LNCaP clone FGC (cell line): ENCODE measurements around the gene MRM2.
A peak's percentile ranks its signal among the peaks of the same experiment; 100 is the strongest.

Source experiments
- DNase-seq: peaks from one replicate; pipeline ENCODE4 v3.0.0-alpha.2; 2011; ENCODE audit warnings: low read depth
- H3K4me3 ChIP-seq: 2 replicates; pipeline ENCODE4 v1.5.1; 2011; ENCODE audit warnings: mild to moderate bottlenecking, low read depth, low read length, control low read depth
- TF ChIP-seq, protein P1 (sequence below): IDR thresholded peaks from 2 replicates; pipeline ENCODE4 v1.5.1; 2012; ENCODE audit warnings: mild to moderate bottlenecking; ENCODE audit not compliant: control insufficient read depth, insufficient read depth; ENCODE audit errors: extremely low read depth

MRM2 gene

DNA sequence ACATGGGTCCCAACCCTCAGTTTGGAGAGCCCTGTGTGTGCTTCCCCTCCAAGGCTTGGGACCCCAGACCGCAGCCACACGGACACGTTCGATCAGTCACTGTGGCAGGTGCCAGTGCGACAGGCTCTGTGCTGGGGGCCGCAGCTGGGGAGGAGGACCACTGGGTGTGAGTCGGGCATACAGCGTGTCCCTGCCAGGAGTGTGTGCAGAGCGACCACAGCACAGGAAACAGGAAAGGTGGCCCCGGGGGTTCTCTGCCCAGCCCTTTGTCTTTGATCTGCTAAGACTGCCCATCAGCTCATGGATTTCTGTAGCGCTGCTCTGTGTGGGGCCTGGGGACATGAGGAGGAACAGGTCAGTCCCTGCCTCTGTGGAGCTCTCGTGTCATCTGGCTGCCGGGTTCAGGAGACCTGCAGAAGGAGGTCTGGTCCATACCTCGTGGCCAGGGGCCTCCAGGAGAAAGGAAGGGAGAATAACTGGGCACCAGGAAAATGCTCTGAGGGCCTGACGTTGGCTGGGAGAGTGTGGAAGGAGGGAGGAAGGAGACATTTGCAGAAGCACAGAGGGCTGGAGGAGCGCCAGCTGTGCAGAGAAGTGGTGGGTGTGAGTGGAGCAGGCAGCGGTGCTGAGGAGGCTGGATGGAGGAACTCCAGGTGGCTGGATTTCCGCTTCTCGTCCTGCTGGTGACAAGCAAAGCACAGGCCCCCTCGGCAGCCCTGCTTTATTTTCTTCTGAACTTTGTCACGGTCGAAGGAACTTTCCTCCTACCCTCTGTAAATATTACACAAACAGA lies 4.1 kb upstream of the MRM2 start:
- H3K4me3 ChIP-seq = no peak overlapping the region
- TF ChIP-seq, protein P1, sequence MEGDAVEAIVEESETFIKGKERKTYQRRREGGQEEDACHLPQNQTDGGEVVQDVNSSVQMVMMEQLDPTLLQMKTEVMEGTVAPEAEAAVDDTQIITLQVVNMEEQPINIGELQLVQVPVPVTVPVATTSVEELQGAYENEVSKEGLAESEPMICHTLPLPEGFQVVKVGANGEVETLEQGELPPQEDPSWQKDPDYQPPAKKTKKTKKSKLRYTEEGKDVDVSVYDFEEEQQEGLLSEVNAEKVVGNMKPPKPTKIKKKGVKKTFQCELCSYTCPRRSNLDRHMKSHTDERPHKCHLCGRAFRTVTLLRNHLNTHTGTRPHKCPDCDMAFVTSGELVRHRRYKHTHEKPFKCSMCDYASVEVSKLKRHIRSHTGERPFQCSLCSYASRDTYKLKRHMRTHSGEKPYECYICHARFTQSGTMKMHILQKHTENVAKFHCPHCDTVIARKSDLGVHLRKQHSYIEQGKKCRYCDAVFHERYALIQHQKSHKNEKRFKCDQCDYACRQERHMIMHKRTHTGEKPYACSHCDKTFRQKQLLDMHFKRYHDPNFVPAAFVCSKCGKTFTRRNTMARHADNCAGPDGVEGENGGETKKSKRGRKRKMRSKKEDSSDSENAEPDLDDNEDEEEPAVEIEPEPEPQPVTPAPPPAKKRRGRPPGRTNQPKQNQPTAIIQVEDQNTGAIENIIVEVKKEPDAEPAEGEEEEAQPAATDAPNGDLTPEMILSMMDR = no peak

DNA sequence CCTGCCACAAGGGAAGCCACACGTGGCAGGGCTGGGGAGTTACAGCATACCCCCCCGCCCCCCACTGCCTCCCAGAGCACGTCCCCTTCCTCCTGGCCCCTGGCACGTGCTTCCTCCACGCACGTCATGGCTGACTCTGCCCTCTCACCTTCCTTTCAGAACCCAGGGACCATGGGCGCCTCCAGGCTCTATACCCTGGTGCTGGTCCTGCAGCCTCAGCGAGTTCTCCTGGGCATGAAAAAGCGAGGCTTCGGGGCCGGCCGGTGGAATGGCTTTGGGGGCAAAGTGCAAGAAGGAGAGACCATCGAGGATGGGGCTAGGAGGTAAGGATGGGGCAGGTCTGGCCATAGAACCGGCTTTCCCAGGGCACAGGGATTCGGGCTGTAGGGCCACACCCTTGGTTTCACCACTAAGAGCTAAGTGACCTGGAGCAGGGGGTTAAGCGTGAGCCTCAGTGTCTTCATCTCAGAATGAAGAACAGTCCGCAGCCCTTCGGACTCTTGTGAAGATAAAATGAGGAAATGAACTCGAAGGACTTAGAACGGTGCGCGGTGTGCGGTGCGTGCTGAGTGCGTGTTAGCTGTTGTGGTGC lies 2.5 kb upstream of the MRM2 start:
- no peak for DNase-seq
- TF ChIP-seq, protein P1 = no peak
- no peak overlapping the region for H3K4me3 ChIP-seq

More for the DNA sequence above, 4.1 kb upstream of the MRM2 start:
- DNase-seq = no peak

DNA sequence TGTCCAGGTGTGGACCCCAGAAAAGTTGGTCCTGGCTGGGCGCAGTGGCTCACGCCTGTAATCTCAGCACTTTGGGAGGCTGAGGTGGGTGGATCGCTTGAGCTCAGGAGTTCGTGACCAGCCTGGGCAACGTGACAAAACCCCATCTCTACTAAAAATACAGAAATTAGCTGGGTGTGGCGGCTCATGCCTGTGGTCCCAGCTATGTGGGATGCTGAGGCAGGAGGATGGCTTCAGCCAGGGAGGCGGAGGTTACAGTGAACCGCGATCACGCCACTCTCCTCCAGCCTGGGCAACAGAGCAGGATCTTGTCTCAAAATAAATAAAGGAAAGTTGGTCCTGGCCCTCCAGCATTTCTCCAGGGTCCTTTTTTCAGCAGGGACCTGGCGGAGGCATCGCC lies 1.5 kb upstream of the MRM2 start:
- H3K4me3 ChIP-seq = peak overlapping the region; percentile 92
- TF ChIP-seq, protein P1 = no peak
- DNase-seq = no peak

DNA sequence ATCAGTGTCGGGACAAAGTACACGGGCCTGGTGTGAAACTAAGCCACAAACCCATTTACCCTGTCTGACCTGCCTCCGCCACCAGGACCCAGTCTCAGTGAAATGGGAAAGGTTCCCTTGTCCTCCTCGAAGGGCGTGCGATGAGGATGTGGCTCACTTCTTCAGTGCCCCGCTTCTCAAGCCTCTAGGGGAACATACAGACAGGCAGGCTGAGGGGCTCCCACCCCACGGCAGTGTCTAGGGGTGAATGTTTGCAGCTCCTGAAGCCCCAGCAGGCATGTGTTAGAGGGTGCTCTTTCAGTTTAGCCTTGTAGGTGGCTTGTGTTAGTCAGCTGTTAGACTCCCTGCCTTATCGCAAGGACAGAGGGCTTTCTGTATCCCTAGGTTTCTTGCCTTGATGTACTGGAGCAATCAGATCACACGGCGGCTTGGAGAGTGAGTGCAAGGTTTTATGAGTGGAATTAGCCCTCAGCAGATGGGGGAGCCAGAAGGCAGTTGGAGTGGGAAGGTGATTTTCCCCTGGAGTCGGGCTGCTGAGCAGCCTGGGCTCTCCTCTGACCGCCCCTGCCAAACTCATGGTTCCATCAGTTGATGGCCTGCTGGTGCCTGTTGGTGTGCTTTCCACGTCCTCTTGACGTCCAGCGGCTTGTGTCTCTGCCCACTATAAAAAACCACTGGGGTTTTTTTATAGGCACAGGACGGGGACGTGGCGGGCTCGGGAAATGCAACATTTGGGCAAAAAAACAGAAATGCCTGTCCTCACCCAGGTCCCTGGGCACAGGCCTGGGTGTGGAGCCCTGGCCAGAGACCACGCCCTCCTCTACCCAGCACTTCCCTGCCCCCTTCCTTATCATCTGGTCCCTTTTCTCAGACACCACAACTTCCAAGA lies 780 bp upstream of the MRM2 start:
- H3K4me3 ChIP-seq = peak overlapping the region; percentile 92
- TF ChIP-seq, protein P1 = no peak
- no peak for DNase-seq

DNA sequence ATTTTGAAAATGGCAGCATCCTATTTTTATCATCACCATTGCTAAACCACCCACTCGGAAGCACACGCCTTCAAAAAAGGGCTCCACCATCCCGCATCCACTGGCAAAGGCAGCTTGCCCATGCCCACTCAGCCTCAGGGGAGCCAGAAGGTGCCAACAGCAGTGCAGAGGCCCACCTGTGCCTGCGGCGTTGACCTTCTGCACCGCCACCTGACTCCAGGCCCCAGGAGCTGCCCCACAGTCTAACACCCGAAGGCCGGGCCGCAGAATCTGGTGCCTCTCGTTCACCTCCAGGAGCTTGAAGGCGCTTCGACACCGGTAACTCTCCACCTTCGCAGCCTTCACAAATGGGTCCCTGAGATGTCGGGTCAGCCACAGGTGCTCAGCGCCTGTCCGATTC lies 2.8 kb downstream of the MRM2 start:
- TF ChIP-seq, protein P1 = no peak
- DNase-seq = no peak
- no peak overlapping the region for H3K4me3 ChIP-seq

DNA sequence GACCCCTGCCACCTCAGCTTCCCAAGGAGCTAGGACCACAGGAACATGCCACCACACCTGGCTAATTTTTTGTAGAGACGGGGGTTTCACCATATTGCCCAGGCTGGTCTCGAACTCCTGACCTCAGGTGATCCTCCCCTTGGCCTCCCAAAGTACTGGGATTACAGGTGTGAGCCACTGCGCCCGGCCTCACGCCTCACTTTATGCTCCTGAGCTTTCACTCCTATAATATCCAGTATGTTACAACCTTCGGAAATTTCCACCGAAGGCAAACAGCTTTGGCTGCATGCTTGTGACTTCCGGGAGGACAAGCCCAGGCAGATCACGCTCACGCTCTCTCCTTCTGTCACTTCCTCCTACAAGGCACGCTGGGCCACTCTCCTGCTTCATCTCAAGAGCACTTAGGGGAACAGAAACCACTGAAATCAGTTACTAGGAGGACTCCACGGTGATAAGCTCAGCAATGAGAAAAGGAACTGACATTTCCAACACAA lies 4.8 kb downstream of the MRM2 start:
- no peak overlapping the region for H3K4me3 ChIP-seq
- TF ChIP-seq, protein P1 = no peak
- DNase-seq = no peak
